AG09309 (cell line): ENCODE measurements around the gene DDX43.
"Not testable (repeated sequence)": the region's sequence is repeated elsewhere in the genome, so short reads cannot be mapped to it uniquely, and the experiment has no call there.

ENCODE experiments used
- DNase-seq: peaks from one replicate; pipeline ENCODE4 v3.0.0-alpha.2; 2010; ENCODE audit warnings: low read depth
- H3K4me3 ChIP-seq: 2 replicates; pipeline ENCODE4 v1.5.1; 2011; ENCODE audit warnings: mild to moderate bottlenecking, low read depth, low read length, moderate library complexity; ENCODE audit not compliant: control insufficient read depth
- CTCF ChIP-seq: IDR thresholded peaks from 2 replicates; pipeline ENCODE4 v1.5.1; 2011; ENCODE audit warnings: mild to moderate bottlenecking, low read depth, low read length, inconsistent platforms; ENCODE audit not compliant: insufficient read depth, control insufficient read depth; ENCODE audit errors: missing control alignments

Gene DDX43

GRCh38 chr6:73371984-73372383, 22.6 kb upstream of the DDX43 start:
- no peak for DNase-seq
- TF ChIP-seq CTCF, result no peak
- no peak overlapping the region for H3K4me3 ChIP-seq

- TF ChIP-seq CTCF, result no peak
- H3K4me3 ChIP-seq, result no peak overlapping the region
- DNase-seq, result no peak
Measured at GRCh38 chr6:73372516-73372915, 22.1 kb upstream of the DDX43 start.

DNA sequence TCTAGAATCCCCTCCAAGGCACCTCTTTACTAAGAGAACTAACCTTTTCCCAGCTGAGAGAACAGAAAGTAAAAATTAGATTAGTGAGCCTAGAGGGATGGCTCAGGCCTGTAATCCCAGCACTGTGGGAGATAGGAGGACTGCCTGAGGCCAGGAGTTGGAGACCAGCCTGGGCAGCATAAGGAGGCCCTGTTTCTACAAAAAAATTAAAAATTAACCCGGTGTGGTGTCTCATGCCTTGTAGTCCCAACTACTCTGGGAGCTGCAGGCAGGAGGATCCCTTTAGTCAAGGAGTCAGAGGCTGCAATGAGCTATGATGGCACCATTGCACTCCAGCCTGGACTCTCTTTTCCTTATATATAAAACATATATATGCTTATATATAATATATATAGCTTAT, 19.4 kb upstream of the DDX43 start:
- no peak for TF ChIP-seq CTCF
- no peak for DNase-seq
- H3K4me3 ChIP-seq, result no peak overlapping the region

- no peak for TF ChIP-seq CTCF
- no peak for DNase-seq
- no peak overlapping the region for H3K4me3 ChIP-seq
Measured at GRCh38 chr6:73377225-73377624, 17.4 kb upstream of the DDX43 start.

DNA sequence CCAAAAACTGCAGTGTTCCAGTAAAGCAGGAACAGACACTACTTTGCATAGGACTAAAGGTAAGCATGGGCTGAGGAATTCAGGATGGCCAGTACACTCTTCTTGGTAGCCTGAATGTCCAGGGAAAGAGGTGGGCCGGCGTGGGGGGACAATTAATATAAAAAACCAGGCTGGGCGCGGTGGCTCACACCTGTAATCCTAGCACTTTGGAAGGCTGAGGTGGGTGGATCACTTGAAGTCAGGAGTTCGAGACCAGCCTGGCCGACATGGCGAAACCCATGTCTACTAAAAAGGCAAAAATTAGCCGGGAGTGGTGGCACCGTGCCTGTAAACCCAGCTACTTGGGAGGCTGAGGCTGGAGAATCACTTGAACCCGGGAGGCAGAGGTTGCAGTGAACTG, 13.1 kb upstream of the DDX43 start:
- DNase-seq, H3K4me3 ChIP-seq: not testable (repeated sequence)

GRCh38 chr6:73382462-73383113, 12.0 kb upstream of the DDX43 start:
- no peak overlapping the region for H3K4me3 ChIP-seq
- TF ChIP-seq CTCF, result no peak
- no peak for DNase-seq

DNA sequence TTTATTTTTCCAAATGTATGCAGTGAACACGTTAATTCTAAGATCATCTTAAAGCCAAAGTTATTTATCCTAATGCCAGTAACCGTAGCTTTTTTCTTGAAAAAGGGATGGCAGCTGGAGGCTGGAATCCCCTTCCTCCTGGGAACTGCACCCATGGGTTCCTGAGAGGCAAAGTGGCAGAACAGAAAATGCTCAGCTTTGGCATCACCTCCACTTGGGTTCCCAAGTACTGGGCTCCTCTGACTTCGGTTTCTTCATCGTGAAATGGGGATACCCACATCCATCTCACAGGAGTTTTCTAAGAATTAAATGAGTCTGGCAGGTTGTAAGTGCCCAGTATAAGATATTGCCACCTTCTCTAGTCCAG, 6.2 kb upstream of the DDX43 start:
- no peak for TF ChIP-seq CTCF
- no peak for DNase-seq
- H3K4me3 ChIP-seq, result peak overlapping the region; percentile 59
